Measurements from ENCODE around the gene CNNM3.

Gene CNNM3

GRCh38 chr2:96866986-96867755 is 51.1 kb downstream of the CNNM3 start:
- H3K4me3 ChIP-seq (ENCODE audit: low read depth, low read length): peak overlapping the region; percentile 73
- DNase-seq (ENCODE audit: low read depth): no peak
- TF ChIP-seq POLR2A (IDR thresholded peaks at IDR 0.05; ENCODE audit: extremely low read depth, insufficient read length) (no peak), CTCF (IDR thresholded peaks at IDR 0.05; ENCODE audit: low read depth, low read length) (no peak), MYC (IDR thresholded peaks at IDR 0.05; ENCODE audit: low read depth, low read length) (no peak)
- TF ChIP-seq, protein P1, sequence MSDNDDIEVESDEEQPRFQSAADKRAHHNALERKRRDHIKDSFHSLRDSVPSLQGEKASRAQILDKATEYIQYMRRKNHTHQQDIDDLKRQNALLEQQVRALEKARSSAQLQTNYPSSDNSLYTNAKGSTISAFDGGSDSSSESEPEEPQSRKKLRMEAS (IDR thresholded peaks at IDR 0.05; ENCODE audit: low read depth, low read length): no peak

DNA sequence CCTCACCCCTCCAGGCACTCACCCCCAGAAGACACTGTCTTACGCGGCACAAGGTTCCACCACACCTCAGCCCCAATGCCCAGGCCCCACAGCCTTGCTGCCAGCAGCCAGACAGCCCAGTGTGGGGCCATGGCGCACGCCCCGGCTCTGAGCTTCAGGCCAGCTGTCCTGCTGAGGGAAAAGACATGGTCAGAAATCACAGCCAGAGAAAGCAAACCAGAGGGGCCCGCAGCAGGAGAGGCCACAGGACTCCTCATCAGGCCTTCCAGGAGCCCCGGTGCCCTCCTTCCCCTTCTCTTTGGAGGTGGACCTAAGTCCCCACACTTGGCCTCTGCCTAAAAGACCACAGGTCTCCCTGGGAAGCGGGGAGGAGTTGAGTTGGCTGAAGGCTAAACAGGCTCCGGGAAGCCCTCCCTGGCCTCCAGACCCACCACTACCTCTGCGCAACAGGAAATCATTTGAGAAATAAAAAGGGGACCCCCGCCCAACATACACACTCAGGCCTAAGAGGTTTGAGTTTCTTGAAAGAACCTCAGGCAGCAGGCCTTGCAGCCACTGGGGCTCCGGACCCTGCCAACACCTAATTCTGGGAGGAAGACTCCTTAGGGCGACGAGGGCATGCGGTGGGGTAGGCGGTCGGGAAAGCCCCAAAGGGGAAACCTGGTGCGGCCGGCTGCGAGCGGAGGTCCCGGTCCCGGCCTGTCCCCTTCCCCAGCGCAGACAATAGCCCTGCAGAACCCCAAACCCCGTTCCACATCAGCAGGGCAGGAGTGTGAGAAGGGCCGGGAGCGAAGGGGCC is 51.9 kb downstream of the CNNM3 start:
- TF ChIP-seq POLR2A (IDR thresholded peaks at IDR 0.05; ENCODE audit: extremely low read depth, insufficient read length) (no peak), MYC (IDR thresholded peaks at IDR 0.05; ENCODE audit: low read depth, low read length) (peak; percentile 37; the same call in 1 of the 2 replicates)
- peak overlapping the region; percentile 73 for H3K4me3 ChIP-seq (ENCODE audit: low read depth, low read length)
- DNase-seq (ENCODE audit: low read depth): peak; percentile 65

DNA sequence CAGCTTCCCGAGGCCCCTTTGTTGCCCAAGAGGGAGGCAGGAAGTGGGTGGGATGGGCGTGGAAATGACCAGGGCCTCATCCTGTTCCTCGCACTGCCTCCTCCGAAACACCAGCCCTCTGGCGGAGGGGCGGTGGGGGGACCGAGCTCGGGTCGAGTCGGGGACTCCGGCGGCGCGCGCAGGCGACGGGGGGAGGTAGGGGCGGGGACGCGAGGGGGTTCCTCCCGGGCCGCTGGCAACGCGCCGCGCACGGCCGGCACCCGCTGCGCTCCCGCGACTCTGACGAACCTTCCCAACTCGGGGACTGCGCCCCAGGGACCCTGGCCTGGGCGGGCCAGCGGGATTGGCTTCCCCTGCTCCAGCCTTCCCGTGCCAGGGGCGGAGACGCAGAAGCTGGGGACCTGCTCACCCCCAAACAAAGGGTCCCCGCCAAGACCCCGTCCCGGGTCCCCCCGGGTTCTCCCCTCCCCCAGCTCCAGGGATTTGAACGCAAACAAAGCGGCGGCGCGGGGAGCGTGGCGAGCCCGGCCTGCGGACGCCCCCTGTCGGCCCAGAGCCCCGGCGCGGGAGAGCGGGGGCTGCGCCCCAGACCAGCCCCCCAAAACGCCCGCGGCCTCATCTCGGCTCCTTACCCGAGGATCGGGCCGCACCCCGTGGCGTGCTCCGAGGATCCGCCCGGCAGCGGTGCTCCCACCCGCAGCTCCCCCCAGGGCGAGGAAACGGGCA is 52.6 kb downstream of the CNNM3 start:
- DNase-seq (ENCODE audit: low read depth): peak; percentile 96
- H3K4me3 ChIP-seq (ENCODE audit: low read depth, low read length): peak overlapping the region; percentile 73
- peak; percentile 46 for TF ChIP-seq CTCF (IDR thresholded peaks at IDR 0.05; ENCODE audit: low read depth, low read length)
- peak; percentile 61 for TF ChIP-seq POLR2A (IDR thresholded peaks at IDR 0.05; ENCODE audit: extremely low read depth, insufficient read length)
- TF ChIP-seq, protein P1 (IDR thresholded peaks at IDR 0.05; ENCODE audit: low read depth, low read length): no peak
- TF ChIP-seq MYC (IDR thresholded peaks at IDR 0.05; ENCODE audit: low read depth, low read length): 0 out of 2 replicates have a peak, but pooled peaks have one; percentile 26

DNA sequence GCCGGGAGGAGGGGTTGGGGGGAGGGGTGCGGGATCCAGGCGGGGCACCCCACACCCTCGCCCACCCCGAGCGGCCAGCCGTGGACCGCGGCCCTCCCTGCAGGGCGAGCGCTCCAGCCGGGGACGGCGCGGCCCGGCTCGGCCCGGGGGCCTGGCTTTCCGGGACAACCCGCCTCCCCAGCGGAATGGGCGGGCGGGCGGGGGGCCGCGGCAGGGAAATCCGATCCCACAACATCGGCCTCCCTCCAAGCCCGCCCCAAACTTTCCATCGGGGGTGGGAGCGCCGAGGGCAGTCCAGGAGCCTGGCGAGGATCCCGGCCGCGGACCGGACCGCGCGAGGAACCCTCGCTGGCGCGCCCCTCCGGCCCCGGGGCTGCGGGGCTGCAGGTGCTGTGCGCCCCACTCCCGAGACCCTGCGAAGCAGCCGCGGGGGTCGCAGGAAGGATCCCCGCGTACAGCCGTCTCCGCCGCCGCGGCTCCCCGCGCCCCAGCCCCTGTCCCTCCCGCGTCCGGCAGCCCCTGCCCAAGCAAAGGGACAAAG is 53.3 kb downstream of the CNNM3 start:
- TF ChIP-seq MYC (IDR thresholded peaks at IDR 0.05; ENCODE audit: low read depth, low read length) (no peak), CTCF (IDR thresholded peaks at IDR 0.05; ENCODE audit: low read depth, low read length) (no peak), POLR2A (IDR thresholded peaks at IDR 0.05; ENCODE audit: extremely low read depth, insufficient read length) (no peak)
- TF ChIP-seq, protein P1 (IDR thresholded peaks at IDR 0.05; ENCODE audit: low read depth, low read length): no peak
- DNase-seq (ENCODE audit: low read depth): peak; percentile 50
- H3K4me3 ChIP-seq (ENCODE audit: low read depth, low read length): peak overlapping the region; percentile 73

DNA sequence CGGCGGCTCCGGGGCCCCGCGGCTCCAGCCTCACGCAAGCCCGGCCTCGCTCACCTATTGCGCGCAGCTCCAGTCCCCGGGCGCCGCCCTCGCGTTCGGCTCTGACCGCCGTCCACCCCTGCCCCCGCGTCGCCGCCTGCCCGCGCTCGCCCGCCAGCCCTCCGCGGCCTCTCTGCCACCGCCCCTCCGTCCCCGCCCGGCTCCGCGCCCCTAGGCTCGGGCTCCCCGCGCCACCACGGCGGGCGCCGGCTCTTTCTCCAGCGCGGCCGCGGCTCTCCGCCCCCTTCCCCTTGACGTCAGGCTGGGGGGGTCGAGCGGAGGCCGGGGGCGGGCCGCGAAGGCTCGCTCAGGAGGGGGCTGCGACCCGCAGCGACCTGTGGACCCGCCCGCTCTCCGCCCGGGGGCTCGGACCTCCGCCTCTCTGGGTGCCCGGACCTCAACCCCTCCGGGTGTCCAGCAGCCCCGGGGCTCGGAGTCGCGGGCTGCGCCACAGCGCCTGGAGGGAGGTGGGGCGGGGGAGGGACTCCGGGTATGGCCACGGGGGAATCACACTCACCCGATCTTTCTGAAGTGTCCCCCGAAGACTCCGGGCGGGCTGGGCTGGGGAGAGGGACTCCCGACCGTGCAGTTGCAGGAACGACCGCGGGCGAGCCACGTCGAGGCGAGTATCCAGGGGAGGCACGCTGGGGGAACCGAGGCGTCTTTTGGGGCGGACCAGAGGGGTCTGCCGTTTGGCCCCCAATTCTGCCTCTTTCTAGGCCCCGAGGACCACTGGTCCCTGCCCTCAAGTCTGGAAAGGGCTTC is 54.0 kb downstream of the CNNM3 start, which contains the start of gene SEMA4C:
Gene SEMA4C, minus strand, starts transcription at position 259 of the 804 bp plus-strand sequence. CDS start 2,194 bp downstream, outside the sequence.
- TF ChIP-seq POLR2A (IDR thresholded peaks at IDR 0.05; ENCODE audit: extremely low read depth, insufficient read length) (no peak), MYC (IDR thresholded peaks at IDR 0.05; ENCODE audit: low read depth, low read length) (no peak), CTCF (IDR thresholded peaks at IDR 0.05; ENCODE audit: low read depth, low read length) (no peak)
- TF ChIP-seq, protein P1 (IDR thresholded peaks at IDR 0.05; ENCODE audit: low read depth, low read length): no peak
- peak; percentile 56 for DNase-seq (ENCODE audit: low read depth)
- H3K4me3 ChIP-seq (ENCODE audit: low read depth, low read length): peak within 1 kb of the TSS; percentile 73

Measured in NB4 (cell line).